OCI-LY7 (cell line): ENCODE measurements around the gene ATP9B. TPM values are rescaled to one million over a fixed set of nuclear protein-coding genes. Genes with fewer than 3 reads are reported as not detected.

Experiments used
- BruUV-seq: library from RNA; stranded (reverse); fragments of 400-500 nt; replicated peaks from 2 replicates; lab custom pipeline; 2021; lab: Mats Ljungman, UMichigan
- CTCF ChIA-PET: fragments of 300-600 bp; sonication (Branson Sonifier 250); formaldehyde crosslinking; loops from one replicate; lab custom pipeline; 2022; ENCODE audit warnings: antibody characterized with exemption; ENCODE audit not compliant: unreplicated experiment; lab: Charles Lee
- POLR2A ChIA-PET: fragments of 300-600 bp; sonication (Branson Sonifier 250); formaldehyde crosslinking; loops from one replicate; lab custom pipeline; 2022; ENCODE audit warnings: antibody characterized with exemption; lab: Charles Lee
- DNase-seq: peaks from one replicate; pipeline ENCODE4 v3.0.0-alpha.2; 2015; ENCODE audit warnings: low spot score
- H2AFZ ChIP-seq: fragments of 200-600 bp; sonication (generic), shearing (Covaris generic); 2 replicates; pipeline ENCODE4 v1.6.1; 2014; ENCODE audit warnings: mild to moderate bottlenecking, antibody characterized with exemption, low read length, moderate library complexity
- H3K27ac ChIP-seq: fragments of 200-600 bp; sonication (generic); 2 replicates; pipeline ENCODE4 v1.5.1; 2014; ENCODE audit warnings: mixed run types, low read depth, mild to moderate bottlenecking, moderate library complexity, low read length, inconsistent platforms; ENCODE audit not compliant: poor library complexity, severe bottlenecking
- H3K36me3 ChIP-seq: fragments of 200-600 bp; sonication (generic); 2 replicates; pipeline ENCODE4 v1.6.1; 2014; ENCODE audit warnings: mild to moderate bottlenecking, antibody characterized with exemption, low read length, moderate library complexity, mixed read lengths; ENCODE audit not compliant: insufficient read depth
- H3K4me1 ChIP-seq: fragments of 200-600 bp; sonication (generic); 2 replicates; pipeline ENCODE4 v1.5.1; 2014; ENCODE audit warnings: mild to moderate bottlenecking, low read length; ENCODE audit not compliant: insufficient read depth, poor library complexity, severe bottlenecking
- H3K4me2 ChIP-seq: fragments of 200-600 bp; sonication (generic); 2 replicates; pipeline ENCODE4 v1.6.1; 2014; ENCODE audit warnings: mild to moderate bottlenecking, low read length
- H3K4me3 ChIP-seq: fragments of 200-600 bp; sonication (generic); 2 replicates; pipeline ENCODE4 v1.5.1; 2014; ENCODE audit warnings: mild to moderate bottlenecking, low read depth, low read length; ENCODE audit not compliant: poor library complexity, severe bottlenecking
- H3K79me2 ChIP-seq: fragments of 200-600 bp; sonication (generic); 2 replicates; pipeline ENCODE4 v1.6.1; 2016; ENCODE audit warnings: low read depth, mild to moderate bottlenecking, low read length, moderate library complexity, mixed read lengths; ENCODE audit not compliant: insufficient read depth
- H3K9me2 ChIP-seq: fragments of 200-600 bp; sonication (generic); 2 replicates; pipeline ENCODE4 v1.6.1; 2016; ENCODE audit warnings: mild to moderate bottlenecking, low read length, mixed read lengths; ENCODE audit not compliant: insufficient read depth
- H3K9me3 ChIP-seq: fragments of 200-600 bp; sonication (generic); 2 replicates; pipeline ENCODE4 v1.6.1; 2014; ENCODE audit warnings: mild to moderate bottlenecking, mixed run types, low read length, mixed read lengths
- H4K20me1 ChIP-seq: fragments of 200-600 bp; sonication (generic); 2 replicates; pipeline ENCODE4 v1.6.1; 2014; ENCODE audit warnings: mild to moderate bottlenecking, antibody characterized with exemption, low read length, moderate library complexity, mixed read lengths; ENCODE audit not compliant: insufficient read depth
- EZH2phosphoT487 ChIP-seq: fragments of 200-600 bp; sonication (generic); IDR thresholded peaks from 2 replicates; pipeline ENCODE4 v1.6.1; 2018; ENCODE audit warnings: low read depth, borderline replicate concordance, mild to moderate bottlenecking, mixed run types, antibody characterized with exemption, low read length, moderate library complexity, mixed read lengths
- intact Hi-C: fragments of 100-400 bp; cut with micrococcal nuclease; formaldehyde crosslinking; loops from one replicate; pipeline ENCODE4 v1.10.0; 2022; ENCODE audit not compliant: unreplicated experiment
- total RNA-seq, 2 experiments: library from RNA; depleted of rRNA in 1 of 2; stranded (reverse); fragments of >200 nt in 1 of 2; shearing (Covaris generic) in 1 of 2; gene quantifications; 2 replicates each; pipeline ENCODE4 v1.2.3, GENCODE V29; 2014 to 2022
- TF ChIP-seq, protein P1 (sequence below): fragments of 200-600 bp; sonication (generic); conservative IDR thresholded peaks from 2 replicates; pipeline ENCODE4 v1.5.1; 2014; ENCODE audit warnings: mild to moderate bottlenecking, antibody characterized with exemption, low read length, moderate library complexity, mixed read lengths

ATP9B gene
- total RNA-seq, 2 experiments from 2014 or later, result 27.1 to 36.4 TPM

DNA sequence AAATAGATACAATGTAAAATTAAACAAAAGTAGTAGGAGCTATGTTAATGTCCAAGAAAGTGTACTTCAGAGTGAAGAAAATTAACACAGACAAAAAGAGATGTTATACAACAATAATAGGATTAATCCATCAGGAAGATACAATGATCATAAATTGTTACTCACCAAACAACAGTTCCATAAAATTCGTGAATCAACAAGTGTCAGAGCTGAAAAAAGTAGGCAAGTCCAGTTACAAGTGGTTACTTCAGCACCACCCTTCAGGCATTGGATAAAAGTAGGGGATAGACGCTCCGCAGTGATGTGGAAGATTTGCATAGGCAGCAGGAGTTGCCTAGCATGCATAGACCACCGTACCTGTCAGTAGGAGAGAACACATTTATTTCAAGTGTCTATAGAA lies 77.8 kb downstream of the ATP9B start:
- no peak overlapping the region for H3K4me2 ChIP-seq
- TF ChIP-seq, protein P1, sequence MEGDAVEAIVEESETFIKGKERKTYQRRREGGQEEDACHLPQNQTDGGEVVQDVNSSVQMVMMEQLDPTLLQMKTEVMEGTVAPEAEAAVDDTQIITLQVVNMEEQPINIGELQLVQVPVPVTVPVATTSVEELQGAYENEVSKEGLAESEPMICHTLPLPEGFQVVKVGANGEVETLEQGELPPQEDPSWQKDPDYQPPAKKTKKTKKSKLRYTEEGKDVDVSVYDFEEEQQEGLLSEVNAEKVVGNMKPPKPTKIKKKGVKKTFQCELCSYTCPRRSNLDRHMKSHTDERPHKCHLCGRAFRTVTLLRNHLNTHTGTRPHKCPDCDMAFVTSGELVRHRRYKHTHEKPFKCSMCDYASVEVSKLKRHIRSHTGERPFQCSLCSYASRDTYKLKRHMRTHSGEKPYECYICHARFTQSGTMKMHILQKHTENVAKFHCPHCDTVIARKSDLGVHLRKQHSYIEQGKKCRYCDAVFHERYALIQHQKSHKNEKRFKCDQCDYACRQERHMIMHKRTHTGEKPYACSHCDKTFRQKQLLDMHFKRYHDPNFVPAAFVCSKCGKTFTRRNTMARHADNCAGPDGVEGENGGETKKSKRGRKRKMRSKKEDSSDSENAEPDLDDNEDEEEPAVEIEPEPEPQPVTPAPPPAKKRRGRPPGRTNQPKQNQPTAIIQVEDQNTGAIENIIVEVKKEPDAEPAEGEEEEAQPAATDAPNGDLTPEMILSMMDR, result no peak
- no peak for TF ChIP-seq EZH2phosphoT487
- no peaks in the 10 kb centered on the region for H3K4me1 ChIP-seq
- no peak overlapping the region for H3K4me3 ChIP-seq
- POLR2A ChIA-PET, result no interaction called here
- H2AFZ ChIP-seq, result no peak overlapping the region
- no peak overlapping the region for H3K27ac ChIP-seq
- peaks cover 12% of the 10 kb centered on the region; the same call in 1 of the 2 replicates for H3K36me3 ChIP-seq
- intact Hi-C loops, result no loop called here
- no peak for DNase-seq
- CTCF ChIA-PET, result no interaction called here
- H4K20me1 ChIP-seq, result no peaks in the 10 kb centered on the region
- no peaks in the 10 kb centered on the region for H3K9me3 ChIP-seq
- BruUV-seq, result no TSS peak
- H3K9me2 ChIP-seq, result no peaks in the 10 kb centered on the region
- H3K79me2 ChIP-seq, result no peaks in the 10 kb centered on the region

DNA sequence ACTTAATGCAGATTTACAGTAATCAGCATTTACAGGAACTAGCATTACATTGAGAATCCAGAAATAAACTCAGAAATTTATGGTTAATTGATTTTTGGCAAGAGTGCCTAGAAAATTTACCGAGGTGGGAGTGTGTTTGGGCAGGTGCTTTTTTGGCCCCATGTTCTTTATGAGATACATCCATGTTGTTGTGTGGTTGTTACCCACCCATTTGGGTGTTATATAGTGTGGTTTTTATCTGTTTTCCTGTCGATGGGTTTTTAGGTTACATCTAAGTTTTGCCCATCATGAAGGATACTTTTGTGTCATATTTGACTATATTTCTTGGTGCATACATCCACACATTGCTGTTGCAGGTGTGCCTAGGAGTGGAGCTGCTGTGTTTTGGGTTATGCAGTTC lies 82.0 kb downstream of the ATP9B start:
- Histone ChIP-seq H3K9me3 (no peaks in the 10 kb centered on the region), H3K36me3 (peaks cover 2% of the 10 kb centered on the region; the same call in 1 of the 2 replicates), H3K4me2 (no peak overlapping the region), H2AFZ (no peak overlapping the region), H3K4me1 (no peaks in the 10 kb centered on the region), H3K4me3 (no peak overlapping the region), H3K79me2 (no peaks in the 10 kb centered on the region), H3K9me2 (no peaks in the 10 kb centered on the region), H4K20me1 (no peaks in the 10 kb centered on the region), H3K27ac (no peak overlapping the region)
- POLR2A ChIA-PET, result no interaction called here
- TF ChIP-seq, protein P1, result no peak
- TF ChIP-seq EZH2phosphoT487, result no peak
- intact Hi-C loops, result no loop called here
- BruUV-seq, result no TSS peak
- CTCF ChIA-PET, result no interaction called here
- no peak for DNase-seq

DNA sequence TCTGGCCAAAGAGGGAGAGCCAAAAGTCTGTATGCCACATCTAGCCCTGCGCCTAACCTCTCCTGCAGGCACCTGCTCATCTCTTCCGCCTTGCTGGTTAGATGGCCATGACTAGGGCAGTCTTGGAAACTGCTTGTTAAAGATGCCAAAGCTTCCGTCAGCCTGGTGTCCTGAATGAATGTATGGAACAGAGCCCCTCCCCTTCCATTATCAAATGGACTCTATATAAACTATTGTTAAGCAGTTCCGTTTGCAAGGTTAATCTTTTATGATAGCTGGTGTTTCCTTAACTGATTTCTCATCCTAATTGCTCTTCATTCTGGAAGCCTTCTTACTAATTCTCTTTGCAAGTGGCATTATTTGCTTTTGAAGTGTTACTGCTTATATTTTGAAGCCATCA lies 87.1 kb downstream of the ATP9B start:
- Histone ChIP-seq H3K4me2 (no peak overlapping the region), H4K20me1 (no peaks in the 10 kb centered on the region), H2AFZ (no peak overlapping the region), H3K36me3 (peaks cover 21% of the 10 kb centered on the region), H3K27ac (no peak overlapping the region), H3K9me2 (no peaks in the 10 kb centered on the region), H3K4me1 (no peaks in the 10 kb centered on the region), H3K79me2 (no peaks in the 10 kb centered on the region), H3K4me3 (no peak overlapping the region), H3K9me3 (no peaks in the 10 kb centered on the region)
- intact Hi-C loops, result no loop called here
- no TSS peak for BruUV-seq
- DNase-seq, result no peak
- TF ChIP-seq EZH2phosphoT487, result no peak
- TF ChIP-seq, protein P1, result no peak
- ChIA-PET CTCF (no interaction called here), POLR2A (no interaction called here)
